ENCODE measurements around the gene MAST4.
"Not testable (repeated sequence)": the region's sequence is repeated elsewhere in the genome, so short reads cannot be mapped to it uniquely, and the experiment has no call there.

Gene MAST4

GRCh38 chr5:66752668-66753067 lies 156.5 kb downstream of the MAST4 start:
- not testable (repeated sequence) for DNase-seq

DNA sequence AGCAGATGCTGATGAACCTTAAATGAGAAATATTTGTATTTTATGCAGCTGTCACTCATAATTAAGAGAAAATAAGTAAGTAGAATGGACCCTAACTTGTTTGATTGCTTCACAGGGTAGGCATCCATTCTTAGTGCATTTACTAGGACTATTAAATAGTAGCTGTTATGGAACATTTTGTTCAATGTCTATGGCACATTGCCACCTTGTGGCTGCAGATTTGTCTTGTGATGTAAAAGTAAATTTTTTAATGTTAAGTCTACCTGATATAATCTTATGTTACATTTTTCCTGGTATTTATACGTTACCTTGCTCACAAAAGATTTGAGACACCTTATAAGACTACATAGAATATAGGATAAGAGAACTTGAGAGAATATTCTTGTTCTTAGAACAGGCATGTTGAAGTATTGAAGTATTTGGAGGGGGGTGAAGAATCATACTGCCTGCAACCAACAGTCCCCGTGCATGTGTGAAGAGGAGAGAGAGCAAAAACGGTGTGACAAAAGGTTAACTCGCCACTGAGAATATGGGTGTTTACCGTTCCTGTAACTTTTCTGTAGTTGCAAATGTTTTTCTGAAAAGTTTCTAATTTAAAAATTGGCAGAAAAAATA lies 161.1 kb downstream of the MAST4 start:
- DNase-seq: no peak

GRCh38 chr5:66757834-66758371 lies 161.7 kb downstream of the MAST4 start:
- DNase-seq: no peak

GRCh38 chr5:66769030-66769733 lies 173.0 kb downstream of the MAST4 start:
- no peak for DNase-seq

GRCh38 chr5:66769839-66770617 lies 173.8 kb downstream of the MAST4 start:
- no peak for DNase-seq

DNA sequence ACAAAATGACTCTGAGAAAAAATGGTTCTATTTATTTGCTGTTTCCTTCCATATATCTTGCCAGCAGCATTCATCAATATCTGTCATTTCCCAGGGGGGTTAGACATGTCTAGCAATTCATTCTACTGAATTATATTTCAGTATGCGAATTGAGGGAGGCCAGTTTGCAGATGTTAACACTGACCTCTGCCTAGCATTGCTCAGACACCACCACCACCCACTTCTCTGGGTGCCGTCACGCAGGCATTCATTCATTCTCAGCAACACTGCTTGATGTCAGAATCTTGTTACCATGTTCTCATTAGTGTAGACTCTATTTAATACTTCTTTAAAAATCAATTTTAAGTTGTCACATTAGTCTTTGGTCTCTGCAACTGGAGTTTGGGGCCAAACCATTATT lies 181.7 kb downstream of the MAST4 start:
- DNase-seq: no peak

- no peak for DNase-seq
Measured at GRCh38 chr5:66779528-66779927, 183.3 kb downstream of the MAST4 start.

DNA sequence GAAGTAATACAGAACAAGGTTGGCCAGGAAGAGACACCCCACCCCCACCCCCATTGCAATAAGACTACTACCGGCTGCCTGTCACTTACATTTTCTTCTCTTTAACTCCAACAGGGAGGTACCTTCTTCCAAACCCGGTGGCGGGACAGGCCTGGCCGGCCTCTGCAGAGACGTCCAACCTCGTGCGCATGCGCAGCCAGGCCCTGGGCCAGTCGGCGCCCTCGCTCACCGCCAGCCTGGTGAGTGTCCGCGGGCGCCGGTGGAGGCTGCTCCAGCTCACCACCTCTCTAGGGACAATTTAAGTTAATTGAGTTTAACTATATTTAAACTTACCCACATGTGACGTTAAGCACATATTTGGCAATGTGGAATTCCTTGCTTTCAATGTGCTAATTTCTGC lies 192.4 kb downstream of the MAST4 start:
- DNase-seq: no peak

DNA sequence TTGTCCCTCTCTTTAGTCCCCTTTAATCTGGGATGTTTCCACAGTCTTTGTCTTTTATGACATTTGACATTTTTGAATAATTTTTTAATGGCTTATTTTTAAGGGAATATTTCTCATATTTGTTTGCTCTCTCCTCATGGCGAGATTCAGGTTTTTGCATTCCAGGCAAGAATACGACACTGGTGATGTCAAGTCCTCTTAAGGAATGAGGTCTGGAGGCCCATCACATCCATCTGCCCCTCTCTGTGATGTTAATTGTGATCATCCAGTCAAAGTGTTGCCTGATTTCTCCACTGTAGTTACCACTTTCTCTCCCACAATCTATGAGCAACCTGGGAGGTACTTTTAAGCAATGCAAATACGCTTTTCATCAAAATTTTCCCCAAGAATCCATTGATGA lies 193.2 kb downstream of the MAST4 start:
- DNase-seq: no peak

DNA sequence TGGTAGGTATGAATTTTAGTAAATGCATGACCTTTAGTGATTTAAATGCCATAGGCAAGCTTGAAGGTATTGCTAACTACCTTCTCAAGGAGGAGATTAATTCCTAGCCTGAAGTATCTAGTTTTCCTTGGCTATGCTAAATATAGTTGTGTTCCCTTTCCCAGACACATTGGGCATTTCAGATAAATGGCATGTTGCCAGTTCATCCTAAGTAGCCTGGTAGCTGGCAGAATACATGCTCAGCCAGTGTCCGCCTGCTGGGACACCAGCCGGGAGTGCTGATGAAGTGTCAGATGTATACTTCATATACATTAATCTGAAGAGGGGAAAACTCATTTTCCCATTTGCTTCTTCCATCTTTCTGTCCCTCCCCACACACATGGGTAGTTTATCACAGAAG lies 196.9 kb downstream of the MAST4 start:
- no peak for DNase-seq

DNA sequence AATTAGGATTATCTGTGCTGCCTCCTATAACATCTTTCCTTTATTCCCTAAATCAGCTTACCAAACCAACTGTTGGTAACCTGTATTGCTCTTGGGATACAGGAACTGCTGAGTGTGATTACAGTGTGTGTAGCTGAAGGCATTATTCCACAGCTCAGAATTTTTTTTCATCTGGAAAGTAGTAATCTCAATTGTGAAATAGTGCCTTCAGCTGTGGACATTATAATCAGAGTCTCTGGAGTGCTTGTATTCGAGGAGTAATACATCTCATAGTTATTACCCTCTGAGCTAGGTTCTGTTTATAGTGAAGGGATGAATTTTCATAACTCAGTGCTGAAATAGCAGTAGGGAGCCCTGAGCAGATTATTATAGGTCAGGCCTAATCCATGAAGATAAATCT lies 199.5 kb downstream of the MAST4 start:
- DNase-seq: no peak

- DNase-seq: no peak
Measured at GRCh38 chr5:66796305-66797292, 200.4 kb downstream of the MAST4 start.

GRCh38 chr5:66802941-66803340 lies 206.7 kb downstream of the MAST4 start:
- no peak for DNase-seq

DNA sequence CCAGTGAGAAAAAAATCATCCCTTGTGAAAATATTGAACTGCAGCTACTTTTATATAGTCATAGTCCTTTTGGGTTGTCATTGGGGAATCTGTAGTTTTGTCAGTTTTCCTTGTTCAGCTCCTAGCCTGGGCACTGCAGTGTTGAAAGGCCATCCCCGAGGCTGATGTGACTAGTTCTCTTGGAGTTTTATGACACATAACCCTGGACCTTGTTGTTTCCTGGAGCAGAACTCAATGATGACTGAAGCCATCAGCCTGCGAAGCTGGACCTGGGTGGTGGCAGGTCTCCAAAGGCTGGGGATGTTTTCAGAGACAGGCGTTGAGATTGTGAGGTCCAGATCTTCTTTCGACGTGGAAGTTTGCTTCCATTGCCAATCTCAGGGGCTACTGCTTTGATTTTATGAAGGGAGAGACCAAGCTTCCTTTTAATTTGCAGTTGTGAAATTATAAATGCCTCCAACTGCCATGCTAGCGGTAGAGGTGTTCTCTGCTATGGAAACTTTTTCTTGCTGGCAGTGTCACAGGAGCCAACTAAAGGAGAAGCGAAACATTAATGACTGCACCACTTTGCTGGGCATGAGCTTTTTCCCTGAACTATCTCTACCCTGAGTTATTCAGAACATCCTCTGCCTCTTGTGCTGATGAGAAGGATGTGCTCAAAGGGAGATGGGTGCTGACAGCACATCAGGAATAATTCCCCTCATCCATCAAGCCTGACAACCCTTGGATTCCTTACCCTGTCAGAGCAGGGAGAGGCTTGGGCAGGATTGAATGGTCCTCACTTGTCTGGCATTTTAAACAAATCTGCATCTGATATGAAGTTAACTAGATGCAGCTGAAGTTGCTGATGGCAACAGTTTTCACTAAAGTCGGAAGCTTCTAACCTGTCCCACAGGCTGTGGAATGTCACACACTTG lies 209.6 kb downstream of the MAST4 start:
- no peak for DNase-seq

DNA sequence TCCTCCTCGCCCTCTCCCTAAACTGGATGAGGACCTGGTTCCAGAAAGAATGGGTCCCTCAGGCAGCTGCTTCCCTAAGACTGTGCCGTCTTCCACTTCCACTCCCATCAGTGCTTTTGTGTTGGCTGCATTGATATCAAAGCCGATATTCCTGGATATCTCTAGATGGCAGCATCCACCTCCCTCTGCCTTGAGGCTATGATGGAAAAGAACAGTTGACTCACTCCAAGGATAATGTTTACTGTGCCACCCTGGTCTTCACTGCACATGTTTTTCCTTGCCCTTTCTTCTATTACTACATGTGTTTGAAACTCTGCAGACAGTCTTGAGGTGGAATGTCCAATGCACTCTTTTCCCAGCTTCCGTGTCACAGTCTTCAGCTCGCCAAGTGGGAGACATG lies 211.6 kb downstream of the MAST4 start:
- DNase-seq: no peak

DNA sequence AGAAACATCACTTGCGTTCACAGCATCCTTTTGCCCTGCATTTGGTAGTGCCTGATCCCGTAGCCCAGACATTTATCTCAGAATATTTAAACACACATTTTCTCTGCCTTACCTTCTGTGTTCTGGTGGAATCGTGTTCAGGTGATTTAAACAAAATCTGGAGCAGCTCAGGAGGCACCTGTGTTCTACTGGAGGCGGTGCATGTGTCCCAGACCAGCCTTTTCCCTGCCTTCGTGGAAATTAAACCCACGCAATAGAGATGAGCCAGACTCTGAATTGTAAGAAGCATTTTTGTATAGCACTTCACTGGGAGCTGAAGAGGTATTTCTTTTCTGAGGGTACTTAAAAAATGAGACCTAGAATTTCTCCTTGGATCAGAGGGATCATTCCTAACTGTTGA lies 212.5 kb downstream of the MAST4 start:
- DNase-seq: no peak

DNA sequence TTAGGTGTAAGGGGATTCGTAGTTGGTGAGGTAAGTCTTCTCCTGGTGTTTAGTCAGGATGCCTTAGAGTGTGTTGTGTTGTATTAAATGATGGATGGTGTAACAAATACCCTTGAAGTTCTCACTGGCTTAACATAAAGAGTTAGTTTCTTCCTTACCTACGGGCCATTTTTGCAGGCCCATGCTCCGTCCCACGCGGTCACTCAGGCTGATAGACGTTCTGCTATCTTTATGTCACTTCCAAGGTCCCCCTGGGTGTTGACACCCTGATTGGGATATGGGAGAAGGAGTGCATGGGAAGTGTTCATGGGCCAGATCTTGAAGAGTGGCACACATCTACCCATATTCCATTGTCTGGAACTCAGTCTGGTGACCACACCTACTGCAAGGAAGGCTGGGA lies 214.0 kb downstream of the MAST4 start:
- DNase-seq: no peak

DNA sequence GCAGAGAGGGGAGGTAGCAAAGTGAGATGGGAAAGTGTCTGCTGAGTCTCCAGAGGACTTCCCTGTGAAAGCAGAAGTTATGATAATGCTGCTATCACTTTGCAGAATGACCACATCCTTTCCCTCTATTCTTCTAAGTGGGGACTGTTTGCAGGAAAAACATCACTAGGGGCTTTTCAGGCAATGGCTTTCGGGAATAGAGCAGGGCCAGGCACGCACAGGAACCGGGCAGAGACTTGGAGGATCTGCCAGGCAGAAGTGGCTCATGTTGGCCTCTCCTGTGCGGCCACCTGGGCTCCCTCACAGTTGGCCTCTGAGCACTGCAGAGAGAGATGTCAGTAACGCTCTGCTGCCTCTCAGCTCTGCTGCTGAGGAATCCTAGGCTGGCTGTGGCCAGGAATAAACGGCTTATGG lies 214.7 kb downstream of the MAST4 start:
- no peak for DNase-seq

DNA sequence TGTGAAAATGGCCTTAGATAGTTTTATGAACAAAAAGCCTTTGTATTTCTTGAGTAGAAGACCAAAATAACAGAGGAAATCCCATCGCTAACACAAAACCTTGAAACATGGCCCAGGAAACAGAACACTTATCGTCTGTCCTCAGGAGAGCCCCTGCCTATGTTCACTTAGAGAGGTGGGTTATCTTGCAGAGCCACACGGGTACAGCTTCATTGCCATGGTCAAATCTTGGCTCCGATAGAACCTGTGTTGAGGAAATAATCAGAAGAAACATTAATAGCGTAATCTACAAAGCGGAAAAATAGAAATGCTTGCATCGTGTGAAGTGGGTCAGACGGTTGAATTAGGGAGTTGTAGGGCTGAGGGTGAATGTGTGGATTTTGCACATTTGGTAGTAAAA lies 216.1 kb downstream of the MAST4 start:
- DNase-seq: no peak

DNA sequence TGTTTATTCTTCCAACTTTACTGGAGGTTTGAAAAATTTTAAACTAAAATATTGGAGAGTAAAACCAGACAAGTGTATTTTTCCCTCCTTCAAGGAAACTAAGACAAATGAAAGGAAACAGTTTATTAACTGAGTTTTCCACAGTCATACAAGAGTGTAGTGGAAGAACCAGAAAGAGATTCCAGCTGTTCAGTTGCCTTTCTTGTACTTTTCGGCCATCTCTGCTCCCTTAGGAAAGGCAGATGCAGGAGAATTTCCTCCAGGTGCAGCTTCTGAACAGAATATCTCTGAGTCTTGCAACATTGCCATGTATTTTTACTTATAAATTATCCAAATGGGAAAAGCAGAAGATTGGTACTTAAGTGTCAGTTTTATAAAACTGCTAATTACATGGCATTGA lies 217.1 kb downstream of the MAST4 start:
- DNase-seq: no peak
